Measurements from ENCODE around the gene SLC7A4. TPM values are rescaled to one million over a fixed set of nuclear protein-coding genes. Genes with fewer than 3 reads are reported as not detected.

Gene SLC7A4
- total RNA-seq, 1 donor from 2014 or later, result 0.93 TPM

- Histone ChIP-seq H3K27me3 (ENCODE audit: insufficient read depth, low read length) (no peaks in the 10 kb centered on the region), H3K4me2 (ENCODE audit: low read length) (no peak overlapping the region), H3K4me3 (ENCODE audit: insufficient read depth, low read depth, low read length) (no peak overlapping the region), H3K9ac (ENCODE audit: low read length) (no peak overlapping the region), H3K4me1 (ENCODE audit: insufficient read depth, low read length) (peaks cover 21% of the 10 kb centered on the region), H3K36me3 (ENCODE audit: insufficient read depth, low read length) (no peaks in the 10 kb centered on the region), H3K9me3 (ENCODE audit: insufficient read depth, low read depth, low read length) (no peaks in the 10 kb centered on the region), H4K20me1 (ENCODE audit: insufficient read depth, low read length) (no peaks in the 10 kb centered on the region), H3K79me2 (ENCODE audit: insufficient read depth, low read length) (no peaks in the 10 kb centered on the region), H3K27ac (ENCODE audit: low read depth, low read length) (no peak overlapping the region), H2AFZ (ENCODE audit: low read depth, low read length) (no peak overlapping the region)
- no peak for FAIRE-seq
- peak overlapping the region; percentile 77 for H3K27ac Mint-ChIP-seq (ENCODE audit: unreplicated experiment)
- H3K4me1 Mint-ChIP-seq (ENCODE audit: low read depth, unreplicated experiment), result peaks cover 8% of the 10 kb centered on the region
- DNase-seq (ENCODE audit: low read depth), result no peak
- H3K36me3 Mint-ChIP-seq (ENCODE audit: low read depth, unreplicated experiment), result peaks cover 3% of the 10 kb centered on the region
- peaks cover 26% of the 10 kb centered on the region for H3K27me3 Mint-ChIP-seq (ENCODE audit: low read depth, unreplicated experiment)
- peaks cover 8% of the 10 kb centered on the region for H3K9me3 Mint-ChIP-seq (ENCODE audit: unreplicated experiment)
- H3K4me3 Mint-ChIP-seq (ENCODE audit: unreplicated experiment), result peak overlapping the region; percentile 40
- TF ChIP-seq EZH2 (IDR thresholded peaks at IDR 0.05; ENCODE audit: insufficient read depth, low read length) (no peak), CTCF (IDR thresholded peaks at IDR 0.05; ENCODE audit: insufficient read depth, low read depth, low read length) (no peak)
Measured at GRCh38 chr22:21016644-21017420, 15.5 kb downstream of the SLC7A4 start.

GRCh38 chr22:21015466-21016006 lies 16.8 kb downstream of the SLC7A4 start:
- peak overlapping the region; percentile 34 for H3K4me3 Mint-ChIP-seq (ENCODE audit: unreplicated experiment)
- H3K27ac ChIP-seq (ENCODE audit: low read depth, low read length), result no peak overlapping the region
- H4K20me1 ChIP-seq (ENCODE audit: insufficient read depth, low read length), result no peaks in the 10 kb centered on the region
- H3K79me2 ChIP-seq (ENCODE audit: insufficient read depth, low read length), result no peaks in the 10 kb centered on the region
- H2AFZ ChIP-seq (ENCODE audit: low read depth, low read length), result no peak overlapping the region
- H3K4me1 Mint-ChIP-seq (ENCODE audit: low read depth, unreplicated experiment), result peaks cover 8% of the 10 kb centered on the region
- peaks cover 8% of the 10 kb centered on the region for H3K9me3 Mint-ChIP-seq (ENCODE audit: unreplicated experiment)
- no peak for FAIRE-seq
- peak overlapping the region; percentile 88 for H3K4me2 ChIP-seq (ENCODE audit: low read length)
- no peaks in the 10 kb centered on the region for H3K27me3 ChIP-seq (ENCODE audit: insufficient read depth, low read length)
- no peaks in the 10 kb centered on the region for H3K9me3 ChIP-seq (ENCODE audit: insufficient read depth, low read depth, low read length)
- no peaks in the 10 kb centered on the region for H3K36me3 ChIP-seq (ENCODE audit: insufficient read depth, low read length)
- peaks cover 3% of the 10 kb centered on the region for H3K36me3 Mint-ChIP-seq (ENCODE audit: low read depth, unreplicated experiment)
- DNase-seq (ENCODE audit: low read depth), result no peak
- no peak overlapping the region for H3K4me3 ChIP-seq (ENCODE audit: insufficient read depth, low read depth, low read length)
- no peak overlapping the region for H3K27ac Mint-ChIP-seq (ENCODE audit: unreplicated experiment)
- no peak overlapping the region for H3K9ac ChIP-seq (ENCODE audit: low read length)
- H3K4me1 ChIP-seq (ENCODE audit: insufficient read depth, low read length), result peaks cover 21% of the 10 kb centered on the region
- TF ChIP-seq CTCF (IDR thresholded peaks at IDR 0.05; ENCODE audit: insufficient read depth, low read depth, low read length), result no peak
- no peak for TF ChIP-seq EZH2 (IDR thresholded peaks at IDR 0.05; ENCODE audit: insufficient read depth, low read length)
- peaks cover 23% of the 10 kb centered on the region for H3K27me3 Mint-ChIP-seq (ENCODE audit: low read depth, unreplicated experiment)

Data from astrocyte (in vitro differentiated cells and primary cell).